NCI-H1694 (cell line): ENCODE data around the gene SDK2.
"Not testable (repeated sequence)": the region's sequence is repeated elsewhere in the genome, so short reads cannot be mapped to it uniquely, and the experiment has no call there.

Experiments
- DNase-seq: peaks from one replicate; lab custom pipeline; 2025; lab: John Stamatoyannopoulos, UW

The SDK2 gene

DNA sequence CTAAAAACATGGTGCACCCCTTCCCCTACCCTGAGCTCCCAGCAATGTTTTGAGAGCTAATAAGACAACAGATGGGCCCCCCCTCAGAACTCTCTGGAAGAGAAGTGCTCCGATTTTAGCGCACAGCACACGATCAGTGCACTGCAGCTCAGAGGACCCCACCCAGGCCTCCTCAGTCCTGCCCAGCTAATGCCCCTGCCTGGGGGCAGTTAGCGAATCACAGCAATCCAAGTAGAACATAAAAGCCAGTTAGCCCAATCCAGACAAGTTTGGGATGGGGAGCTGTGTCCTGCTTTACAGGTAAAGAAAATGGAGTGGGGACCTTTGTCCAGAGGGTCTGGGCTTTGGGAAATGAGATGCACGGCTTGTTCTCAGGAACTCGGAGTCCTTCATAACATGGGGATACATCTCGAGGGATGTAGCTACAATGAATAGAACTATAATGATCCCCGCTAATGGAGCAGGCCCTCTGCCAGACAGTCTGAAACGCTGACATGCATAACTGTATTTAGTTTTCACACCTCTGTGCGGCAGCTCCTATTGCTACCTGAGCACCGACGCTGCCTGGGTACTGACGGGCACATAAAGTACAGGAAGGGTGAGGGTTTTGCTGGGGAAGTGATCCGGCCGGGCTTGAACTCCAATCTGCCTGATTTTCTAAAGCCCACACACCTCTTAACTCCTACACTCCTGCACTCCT, 302.7 kb downstream of the SDK2 start:
- no peak for DNase-seq

DNA sequence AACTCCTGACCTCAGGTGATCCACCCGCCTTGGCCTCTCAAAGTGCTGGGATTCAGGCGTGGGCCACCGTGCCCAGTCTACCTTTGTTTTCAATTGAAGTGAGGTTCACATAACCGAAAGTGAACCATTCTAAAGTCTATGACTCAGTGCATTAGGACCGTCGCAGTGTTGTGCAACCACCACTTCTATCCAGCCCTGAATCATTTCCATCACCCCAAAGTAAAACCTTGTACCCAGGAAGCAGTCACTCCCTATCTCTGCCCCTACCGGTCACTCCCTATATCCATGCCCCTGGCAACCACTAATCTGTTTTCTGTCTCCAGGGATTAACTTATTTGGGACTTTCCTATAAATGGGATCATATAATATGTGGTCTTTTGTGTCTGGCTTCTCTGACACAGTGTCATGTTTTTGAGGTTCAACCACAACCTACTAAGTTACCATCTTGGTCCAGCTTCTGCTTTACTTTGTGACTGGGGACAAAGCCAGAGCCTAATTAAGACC, 304.1 kb downstream of the SDK2 start:
- no peak for DNase-seq

DNA sequence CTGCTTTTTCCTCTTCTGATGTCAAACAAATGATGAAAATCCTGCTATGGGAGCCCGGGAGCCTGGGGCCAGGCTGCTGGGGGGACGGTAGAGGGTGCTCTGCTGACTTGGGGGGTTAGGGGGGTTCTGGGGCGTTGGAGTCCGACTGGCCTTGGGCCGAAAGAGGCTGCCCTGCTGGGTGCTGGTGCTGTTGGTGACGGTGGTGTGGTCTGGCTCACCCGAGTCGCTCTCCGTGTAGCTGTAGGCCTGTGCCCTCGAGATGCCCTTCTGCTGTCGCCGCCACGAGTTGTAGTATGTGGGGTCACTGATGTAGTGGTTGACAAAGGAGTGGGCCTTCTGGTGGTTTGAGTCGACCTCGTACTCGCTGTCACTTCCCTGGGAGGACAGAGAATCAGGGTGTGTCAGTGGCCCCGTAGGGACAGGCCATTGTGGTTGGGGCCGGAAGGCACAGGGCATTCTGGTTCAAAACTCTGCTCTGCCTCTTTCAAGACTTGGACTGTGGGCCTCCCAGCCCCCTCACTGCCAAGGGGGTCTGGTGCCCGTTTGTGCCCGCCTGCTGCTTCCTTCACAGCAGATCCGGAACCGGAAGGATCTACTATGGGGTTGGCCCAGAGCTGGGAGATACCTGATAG, 305.6 kb downstream of the SDK2 start:
- DNase-seq, result no peak

DNA sequence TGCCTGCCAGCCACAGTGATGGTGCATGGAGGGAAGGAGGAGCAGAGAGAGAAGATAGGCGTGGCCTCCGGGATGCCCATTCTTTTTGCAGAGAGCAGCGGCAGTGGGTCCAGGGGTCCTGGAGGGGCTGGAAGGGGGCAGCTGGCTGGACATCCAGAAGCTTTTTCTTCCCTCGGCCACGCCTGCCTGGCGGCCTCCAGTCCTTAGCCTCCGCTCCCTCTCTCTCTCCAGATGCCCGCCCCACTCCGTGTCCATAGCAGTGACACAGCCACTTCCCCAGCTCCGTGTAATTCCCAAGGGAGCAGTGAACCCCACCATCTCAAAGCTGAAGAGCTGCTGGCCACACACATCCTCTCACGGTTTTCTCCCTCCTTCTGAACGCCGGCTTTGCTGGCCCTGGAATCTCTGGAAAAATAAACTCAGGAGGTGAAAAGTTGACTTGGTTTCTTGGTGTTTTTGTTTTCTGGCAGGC, 306.2 kb downstream of the SDK2 start:
- no peak for DNase-seq

DNA sequence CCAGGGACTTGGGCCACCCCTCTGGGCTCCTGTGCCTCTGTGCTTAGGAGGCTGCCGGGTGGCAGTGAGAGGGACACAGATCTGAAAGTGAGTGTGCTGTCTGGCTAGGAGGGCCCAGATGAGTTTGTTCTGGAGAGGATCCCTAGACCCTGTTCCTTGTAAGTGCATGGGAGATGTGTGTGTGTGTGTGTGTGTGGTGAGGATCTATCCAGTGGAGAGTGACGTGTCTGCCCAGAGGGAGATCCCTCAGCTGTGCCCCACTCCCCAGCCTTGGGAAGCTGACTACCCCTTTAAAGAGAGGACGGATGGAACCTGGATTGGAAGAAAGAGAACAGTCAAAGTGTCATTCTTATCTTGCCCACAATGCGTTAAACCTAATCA, 306.9 kb downstream of the SDK2 start:
- DNase-seq, result no peak

DNA sequence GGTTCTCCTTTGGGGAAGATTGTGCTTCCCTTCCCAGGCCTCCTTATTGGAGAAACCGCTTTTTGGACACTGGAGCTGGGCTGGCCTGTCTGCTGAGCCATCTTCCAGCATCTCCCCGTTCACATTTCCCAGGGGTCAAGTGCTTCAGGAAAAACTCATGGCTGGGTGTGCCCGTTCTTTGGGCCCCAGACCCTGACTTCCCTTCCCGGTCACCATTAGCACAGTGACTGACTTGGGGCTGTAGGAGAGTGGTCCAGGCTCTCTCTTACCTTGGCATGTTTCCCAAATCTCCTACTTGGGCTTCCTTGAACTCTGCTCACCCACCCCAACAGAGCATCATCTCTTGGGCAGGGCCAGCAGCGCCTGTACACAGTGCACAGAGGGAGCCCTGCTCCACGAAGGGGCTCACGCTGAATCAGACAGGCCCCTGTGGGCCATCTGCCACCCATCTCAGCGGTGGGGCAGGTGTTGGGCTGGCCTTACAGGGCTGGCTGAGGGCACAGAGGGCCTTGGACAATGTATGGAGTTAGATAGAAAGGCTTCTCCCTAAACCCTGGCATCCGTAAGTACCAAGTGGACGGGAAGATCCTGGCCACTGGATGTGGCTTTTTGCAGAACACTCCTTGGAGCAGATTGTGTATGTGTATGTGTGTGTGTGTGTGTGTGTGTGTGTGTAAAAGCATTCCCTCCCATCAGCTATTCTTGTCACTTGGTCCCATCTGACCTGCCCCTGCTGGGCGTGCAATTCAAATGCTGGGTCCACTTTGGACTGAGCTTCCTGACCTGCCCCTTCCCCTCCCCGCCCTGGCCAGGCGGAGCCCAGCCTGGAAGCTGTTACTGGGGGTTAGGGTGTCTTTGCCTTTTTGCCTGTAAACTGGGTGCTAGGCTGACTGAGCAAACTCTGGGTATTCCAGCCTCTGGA, 307.6 kb downstream of the SDK2 start:
- DNase-seq, result peak; percentile 29

DNA sequence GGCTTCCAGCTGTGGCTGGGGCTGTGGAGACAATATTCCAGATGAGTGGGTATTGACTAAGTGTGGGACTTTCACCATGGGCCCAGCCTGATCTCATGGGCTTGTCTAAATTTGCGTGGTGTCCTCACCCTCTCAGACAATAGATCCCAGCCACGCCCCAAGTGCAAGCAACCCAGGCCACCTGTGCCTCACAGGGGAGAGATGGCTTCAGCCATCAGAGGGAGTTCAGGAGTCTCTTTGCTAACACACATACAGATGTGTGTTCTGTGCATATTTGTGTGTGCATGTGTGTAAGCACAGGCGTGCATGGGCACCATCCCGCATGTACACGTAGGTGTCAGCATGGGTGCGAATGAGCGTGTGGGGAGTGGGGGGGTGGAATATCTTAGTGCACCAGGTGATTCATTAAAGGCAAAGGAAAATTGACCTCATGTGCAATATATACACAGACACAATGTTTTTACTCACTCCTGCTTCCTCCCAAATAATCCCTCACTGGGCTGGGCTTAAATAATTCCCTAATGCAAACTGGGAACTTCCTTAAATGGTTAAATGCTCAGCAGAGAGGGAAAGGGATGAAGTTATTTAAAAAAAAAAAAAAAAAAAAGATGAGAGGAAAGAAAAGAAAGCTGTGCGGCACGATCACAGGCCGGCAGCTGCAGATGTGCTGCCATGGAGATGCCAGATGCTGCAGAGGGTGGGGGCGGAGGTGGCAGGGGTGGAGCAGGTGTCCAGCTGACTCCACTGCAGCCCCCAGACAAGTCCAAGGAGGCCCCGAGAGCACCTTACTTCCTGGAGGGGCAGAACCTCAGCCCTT, 308.4 kb downstream of the SDK2 start:
- no peak for DNase-seq

DNA sequence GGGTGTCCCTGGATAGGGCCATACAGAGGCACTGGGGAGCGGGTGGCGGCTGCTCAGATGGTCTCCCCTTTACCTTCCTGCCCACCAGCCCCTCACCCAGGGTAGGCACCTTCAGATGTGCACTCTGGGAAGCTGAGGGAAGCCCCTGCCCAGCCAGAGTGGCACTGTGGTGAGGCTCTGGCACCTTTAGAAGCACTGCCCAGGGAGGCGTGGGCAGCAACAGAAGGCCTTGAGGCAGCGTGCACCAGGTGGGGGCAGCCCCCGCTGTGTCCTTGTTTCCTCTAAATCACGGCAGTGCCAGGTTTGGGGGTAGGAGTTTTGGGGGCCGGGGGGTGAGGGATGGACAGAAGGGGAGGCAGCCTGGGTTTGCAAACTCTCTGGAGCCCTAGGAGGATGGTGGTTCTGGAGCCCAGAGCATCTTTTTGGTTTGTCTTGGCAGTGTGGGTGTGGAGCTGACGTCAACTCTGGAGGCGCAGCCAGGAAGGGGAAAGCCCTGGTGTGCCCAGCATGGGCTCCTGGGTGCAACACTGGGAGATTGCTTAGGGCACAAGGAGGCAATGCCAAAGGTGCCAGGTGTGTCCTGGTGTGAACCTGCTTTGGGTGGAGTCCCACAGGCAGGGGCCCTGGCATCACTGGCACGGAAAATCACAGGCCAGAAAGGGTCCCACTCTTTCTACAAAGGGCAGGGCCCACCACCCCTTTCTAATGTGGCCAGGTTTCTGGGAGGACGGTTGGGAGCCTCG, 309.3 kb downstream of the SDK2 start:
- no peak for DNase-seq

DNA sequence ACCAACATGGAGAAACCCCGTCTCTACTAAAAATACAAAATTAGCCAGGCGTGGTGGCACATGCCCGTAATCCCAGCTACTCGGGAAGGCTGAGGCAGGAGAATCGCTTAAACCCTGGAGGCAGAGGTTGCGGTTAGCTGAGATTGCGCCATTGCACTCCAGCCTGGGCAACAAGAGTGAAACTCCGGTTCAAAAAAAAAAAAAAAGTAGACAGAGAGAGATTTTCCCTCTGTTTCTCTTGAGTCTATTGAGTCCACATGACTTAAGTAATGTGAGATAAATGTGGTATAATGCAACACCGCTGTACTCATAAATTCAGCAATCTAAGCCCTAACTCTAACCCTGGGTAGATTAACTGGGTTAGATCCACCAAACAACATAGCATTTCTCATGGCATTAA, 310.8 kb downstream of the SDK2 start:
- DNase-seq, result not testable (repeated sequence)

DNA sequence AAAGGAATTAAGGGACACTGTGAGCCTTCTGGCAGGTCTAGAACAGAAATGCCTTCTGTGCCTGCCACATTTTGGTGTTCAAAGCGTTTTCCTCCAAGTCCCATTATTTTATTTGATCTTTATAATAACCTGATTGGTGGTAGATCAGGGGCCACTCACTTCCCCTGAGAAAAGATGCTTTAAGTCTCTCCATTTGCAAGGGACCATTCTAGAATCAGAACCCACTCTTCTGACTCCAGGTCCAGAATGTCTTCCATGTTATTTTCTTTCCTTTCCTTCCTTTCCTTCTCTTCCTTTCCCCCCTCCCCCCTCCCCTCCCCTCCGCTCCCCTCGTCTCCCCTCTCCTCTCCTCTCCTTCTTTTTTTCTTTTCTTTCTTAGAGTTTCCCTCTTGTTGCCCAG, 313.2 kb downstream of the SDK2 start:
- no peak for DNase-seq

DNA sequence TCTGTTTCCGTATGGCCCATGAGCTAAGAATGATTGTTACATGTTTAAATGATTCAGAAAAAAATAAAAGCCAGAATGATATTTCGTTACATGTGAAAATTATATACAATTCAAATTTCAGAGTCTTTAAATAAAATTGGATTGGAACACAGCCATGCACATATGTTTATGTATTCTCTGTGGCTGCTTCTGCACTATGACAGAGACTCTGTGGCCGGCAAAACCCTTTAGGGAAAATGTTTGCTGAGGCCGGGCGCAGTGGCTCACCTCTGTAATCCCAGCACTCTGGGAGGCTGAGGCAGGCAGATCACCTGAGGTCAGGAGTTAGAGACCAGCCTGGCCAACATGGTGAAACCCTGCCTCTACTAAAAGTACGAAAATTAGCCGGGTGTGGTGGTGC, 316.6 kb downstream of the SDK2 start:
- DNase-seq, result no peak

DNA sequence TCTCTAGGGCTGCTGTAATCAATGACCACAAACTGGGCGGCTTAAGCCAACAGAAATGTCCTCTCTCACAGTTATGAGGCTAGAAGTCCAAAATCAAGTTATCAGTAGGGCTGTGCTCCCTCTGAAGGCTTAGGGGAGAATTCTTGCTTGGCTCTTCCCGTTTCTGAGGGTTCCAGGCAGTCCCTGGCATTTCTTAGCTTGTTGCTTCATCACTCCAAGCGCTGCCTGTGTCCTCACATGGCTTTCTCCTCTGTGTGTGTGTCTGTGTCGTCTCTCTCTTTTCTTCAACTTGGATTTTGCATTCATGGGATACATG, 318.8 kb downstream of the SDK2 start:
- no peak for DNase-seq

DNA sequence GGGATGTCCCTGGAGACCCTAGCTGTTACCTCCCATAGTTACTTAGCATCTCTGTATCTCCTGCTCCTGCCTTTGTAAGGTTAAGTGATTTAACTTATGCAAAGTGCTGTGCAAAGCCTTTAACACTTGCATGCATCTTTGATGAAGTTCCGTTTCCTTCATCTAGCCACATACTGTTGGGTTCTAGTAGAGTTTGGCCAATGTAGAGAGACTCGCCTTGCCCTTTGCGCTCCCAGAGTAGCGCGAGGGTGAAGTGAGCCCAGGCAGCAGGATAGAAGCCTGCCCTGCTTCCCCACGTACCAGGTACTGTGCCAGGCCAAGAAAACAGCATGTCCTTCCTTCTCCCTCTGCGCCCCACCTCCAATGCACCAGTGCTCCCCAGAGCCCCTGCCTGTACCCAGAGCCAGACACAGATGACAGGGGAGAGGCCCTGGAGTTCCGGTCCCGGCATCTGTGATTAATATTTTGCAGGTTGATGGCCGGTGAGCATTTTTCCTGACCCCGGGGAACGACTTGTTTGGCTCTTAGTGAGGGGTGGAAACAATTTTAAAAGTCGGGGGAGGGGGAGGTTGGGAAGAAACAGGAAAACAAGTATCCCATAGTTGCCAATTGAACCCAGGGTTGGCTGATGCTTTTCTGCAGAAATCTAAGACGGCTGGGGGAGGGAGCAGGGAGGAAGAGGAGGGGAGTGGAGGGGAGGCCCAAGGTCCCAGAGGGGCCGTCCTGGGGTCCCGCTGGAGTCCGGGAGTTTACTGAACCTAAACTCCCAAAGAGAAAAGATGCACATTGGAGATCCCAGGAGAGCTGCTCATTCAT, 319.3 kb downstream of the SDK2 start:
- DNase-seq, result no peak

DNA sequence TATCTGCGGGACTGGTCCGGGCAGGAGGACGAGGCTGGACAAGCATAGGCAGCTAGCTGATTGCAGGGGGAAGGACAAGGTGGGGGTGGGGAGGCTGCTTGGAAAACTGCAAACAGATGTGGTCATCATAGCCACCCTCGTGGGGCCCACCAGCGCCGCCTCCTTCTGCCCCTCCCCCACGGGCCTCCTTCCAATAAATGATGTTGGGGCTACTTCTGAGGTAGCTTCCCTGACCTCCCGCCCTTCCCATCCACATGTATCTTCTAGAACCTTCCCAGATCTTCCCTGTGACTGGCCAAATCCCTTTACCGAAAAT, 320.1 kb downstream of the SDK2 start:
- no peak for DNase-seq

DNA sequence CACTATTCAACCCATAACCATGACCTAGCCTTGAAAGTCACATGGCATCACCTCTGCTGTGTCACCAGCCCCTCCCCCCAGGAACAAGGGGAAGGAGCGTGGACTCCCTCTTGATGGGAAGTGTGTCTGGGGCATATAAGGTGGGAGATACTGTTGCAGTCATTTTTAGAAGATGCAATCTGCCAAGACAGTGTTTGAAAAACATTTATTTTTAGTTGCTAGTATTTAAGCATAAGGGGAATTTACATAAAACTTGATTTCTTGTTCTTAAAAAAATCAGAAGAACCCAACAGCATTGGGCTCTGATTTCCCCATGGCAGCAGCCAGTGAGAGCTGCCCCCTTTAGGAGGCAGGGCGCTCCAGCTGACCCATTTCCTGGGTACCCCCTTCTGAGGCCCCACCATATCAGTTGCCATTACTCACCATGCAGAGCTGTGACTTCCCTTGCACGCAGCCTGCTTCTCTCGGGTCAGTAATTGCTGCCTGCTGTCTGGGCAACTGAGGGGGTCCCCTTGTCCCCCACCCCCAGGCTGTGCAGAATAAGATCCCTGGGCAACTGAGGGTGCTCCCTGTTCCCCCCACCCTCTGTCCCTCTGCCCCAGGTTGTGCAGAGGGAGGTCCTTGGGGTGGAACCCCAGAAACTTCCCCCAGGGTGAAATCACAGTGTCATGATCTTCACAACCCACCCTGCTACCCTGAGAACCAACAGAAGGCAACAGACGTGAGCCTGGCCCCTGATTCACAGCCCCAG, 320.7 kb downstream of the SDK2 start:
- no peak for DNase-seq

DNA sequence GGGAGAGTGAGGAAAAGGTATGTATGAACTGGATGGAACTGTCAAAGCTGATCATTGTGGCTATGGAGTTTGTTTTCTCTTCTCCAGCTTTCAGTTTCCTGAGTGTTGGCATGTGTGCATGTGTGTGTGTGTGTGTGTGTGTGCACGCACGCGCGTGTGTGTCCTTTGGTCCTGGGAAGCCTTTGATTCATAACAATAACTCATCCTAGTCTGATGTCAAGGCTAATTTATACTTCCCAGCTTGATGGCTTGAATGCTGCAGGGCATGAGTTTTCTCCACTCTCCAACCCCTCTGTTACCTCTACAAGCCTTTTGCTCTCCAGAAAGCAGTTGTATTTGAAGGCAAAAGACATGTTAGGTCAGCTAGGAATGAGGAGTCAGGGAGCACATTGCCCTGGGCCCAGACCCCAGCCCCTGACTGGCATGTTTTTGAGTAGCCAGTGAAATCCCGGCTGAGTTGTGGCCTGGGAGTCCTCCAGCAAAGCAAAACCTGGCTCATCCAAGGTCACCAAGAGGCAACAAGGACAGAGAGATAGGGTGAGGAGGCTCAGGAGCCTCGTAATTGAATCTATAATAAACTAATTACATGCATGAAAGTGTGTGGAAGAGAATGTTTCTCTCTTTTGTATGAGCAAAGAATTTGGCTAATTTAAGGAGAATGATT, 323.5 kb downstream of the SDK2 start:
- no peak for DNase-seq

DNA sequence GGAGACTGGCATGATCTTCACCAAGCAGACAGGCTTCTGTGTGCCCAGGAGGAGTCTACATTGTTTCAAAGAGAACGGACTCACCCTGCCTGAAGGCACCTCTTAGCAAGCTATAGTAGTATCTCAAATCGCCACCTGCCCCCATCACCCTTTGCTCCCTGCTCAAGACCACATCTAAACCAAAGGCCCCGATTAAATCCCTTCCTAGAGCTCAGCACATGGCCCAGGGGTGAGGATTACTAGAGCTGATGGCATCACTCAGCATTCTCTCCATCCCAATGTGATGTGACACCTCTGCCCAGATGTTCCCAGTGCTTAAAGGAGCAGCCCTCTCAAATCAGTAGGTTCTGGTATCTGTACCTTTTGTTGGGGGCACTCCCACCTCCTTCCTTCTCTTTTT, 324.5 kb downstream of the SDK2 start:
- no peak for DNase-seq

DNA sequence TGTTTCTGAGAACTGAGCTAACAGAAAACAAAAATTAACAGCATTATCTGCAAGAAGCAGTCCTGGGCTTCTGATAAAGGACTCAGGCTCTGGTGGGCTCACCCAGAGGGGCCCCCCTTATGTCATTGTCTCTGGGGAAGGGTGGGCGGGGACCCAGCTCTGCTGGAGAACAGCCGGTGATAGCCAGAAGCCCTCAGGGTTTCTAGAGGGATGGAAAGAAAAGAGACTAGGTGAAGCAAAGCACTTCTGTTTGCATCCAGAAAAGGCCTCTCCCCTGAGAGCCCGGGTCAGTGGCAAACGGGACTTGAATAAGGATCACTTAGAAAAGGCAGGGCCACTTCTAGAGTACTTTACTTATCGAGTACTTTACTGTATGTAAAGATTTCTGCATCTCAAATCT, 325.4 kb downstream of the SDK2 start:
- DNase-seq, result no peak

DNA sequence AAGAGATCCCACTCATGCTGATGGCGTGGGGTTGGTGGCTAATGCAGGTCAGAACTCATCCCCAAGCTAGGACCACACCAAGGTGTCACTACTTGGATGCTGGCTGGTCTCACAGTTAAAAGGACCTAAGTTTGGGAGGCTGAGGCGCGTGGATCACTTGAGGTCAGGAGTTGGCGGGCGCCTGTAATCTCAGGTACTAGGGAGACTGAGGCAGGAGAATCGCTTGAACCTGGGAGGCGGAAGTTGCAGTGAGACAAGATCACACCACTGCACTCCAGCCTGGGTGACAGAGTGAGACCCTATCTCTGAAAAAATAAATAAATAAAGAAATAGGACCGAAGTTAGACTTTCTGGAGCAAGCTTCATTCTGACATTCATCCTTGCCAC, 325.8 kb downstream of the SDK2 start:
- DNase-seq, result no peak
